WTC11 (cell line): ENCODE results near the gene EEFSEC. TPM values are rescaled to one million over a fixed set of nuclear protein-coding genes. Genes with fewer than 3 reads are reported as not detected.

Source experiments
- ATAC-seq: fragments of 200-7000 bp; cut with Tn5 transposase; 2 replicates; pipeline ENCODE4 v1.10.0; 2021; ENCODE audit warnings: mild to moderate bottlenecking, moderate library complexity
- CTCF ChIA-PET: fragments of 300-600 bp; sonication (Branson Sonifier 250); formaldehyde crosslinking; loops from one replicate; lab custom pipeline; 2021; ENCODE audit warnings: antibody characterized with exemption; lab: Charles Lee
- POLR2A ChIA-PET: fragments of 350-600 bp; sonication (Branson Sonifier 250); formaldehyde crosslinking; loops from one replicate; lab custom pipeline; 2021; ENCODE audit warnings: antibody characterized with exemption; lab: Charles Lee
- DNase-seq: peaks from one replicate; pipeline ENCODE4 v3.0.0; 2021; ENCODE audit warnings: low spot score
- H3K27ac Mint-ChIP-seq: 2 replicates; pipeline ENCODE4 v1.8.0; 2021; ENCODE audit warnings: mixed read lengths
- H3K27me3 Mint-ChIP-seq: 2 replicates; pipeline ENCODE4 v1.8.0; 2021; ENCODE audit warnings: low read depth, mild to moderate bottlenecking, moderate library complexity, mixed read lengths
- H3K36me3 Mint-ChIP-seq: 2 replicates; pipeline ENCODE4 v1.8.0; 2021; ENCODE audit warnings: mixed read lengths
- H3K4me1 Mint-ChIP-seq: 2 replicates; pipeline ENCODE4 v1.8.0; 2022; ENCODE audit warnings: mixed read lengths
- H3K4me3 Mint-ChIP-seq: 2 replicates; pipeline ENCODE4 v1.8.0; 2021; ENCODE audit warnings: mild to moderate bottlenecking, moderate library complexity, mixed read lengths
- H3K9me3 Mint-ChIP-seq: 2 replicates; pipeline ENCODE4 v1.8.0; 2021; ENCODE audit warnings: mixed read lengths
- CBFB ChIP-seq: sonication (generic); formaldehyde crosslinking; IDR thresholded peaks from 2 replicates; pipeline ENCODE4 v1.8.1; 2022; ENCODE audit warnings: mild to moderate bottlenecking, low read depth, missing genetic modification reagents
- CREB1 ChIP-seq: sonication (generic); formaldehyde crosslinking; IDR thresholded peaks from 2 replicates; pipeline ENCODE4 v1.8.0; 2023; ENCODE audit warnings: mild to moderate bottlenecking, missing genetic modification reagents
- ELF4 ChIP-seq: sonication (generic); formaldehyde crosslinking; IDR thresholded peaks from 2 replicates; pipeline ENCODE4 v1.8.1; 2022; ENCODE audit warnings: low read depth, mild to moderate bottlenecking, moderate library complexity, missing genetic modification reagents
- EMX1 ChIP-seq: fragments of 250-450 bp; sonication (Bioruptor Pico); IDR thresholded peaks from 2 replicates; pipeline ENCODE4 v1.8.0; 2021; ENCODE audit warnings: mild to moderate bottlenecking
- MXD4 ChIP-seq: fragments of 250-450 bp; sonication (Bioruptor Pico); IDR thresholded peaks from 2 replicates; pipeline ENCODE4 v1.8.0; 2021; ENCODE audit warnings: mild to moderate bottlenecking, moderate library complexity, borderline replicate concordance
- NFATC4 ChIP-seq: fragments of 250-450 bp; sonication (Bioruptor Pico); IDR thresholded peaks from 2 replicates; pipeline ENCODE4 v1.9.0; 2021; ENCODE audit warnings: mild to moderate bottlenecking
- NR3C1 ChIP-seq: sonication (generic); formaldehyde crosslinking; conservative IDR thresholded peaks from 2 replicates; pipeline ENCODE4 v1.8.1; 2023; ENCODE audit warnings: low read depth, mild to moderate bottlenecking, missing genetic modification reagents
- OVOL2 ChIP-seq: fragments of 250-450 bp; sonication (Bioruptor Pico); IDR thresholded peaks from 2 replicates; pipeline ENCODE4 v1.9.0; 2021; ENCODE audit warnings: mild to moderate bottlenecking, borderline replicate concordance
- SMAD4 ChIP-seq: sonication (generic); formaldehyde crosslinking; IDR thresholded peaks from 2 replicates; pipeline ENCODE4 v1.8.0; 2022; ENCODE audit warnings: mild to moderate bottlenecking, missing genetic modification reagents
- TCF7 ChIP-seq: sonication (generic); formaldehyde crosslinking; IDR thresholded peaks from 2 replicates; pipeline ENCODE4 v1.8.0; 2022; ENCODE audit warnings: mild to moderate bottlenecking, low read depth, missing genetic modification reagents, moderate library complexity
- TEAD1 ChIP-seq: sonication (generic); formaldehyde crosslinking; IDR thresholded peaks from 2 replicates; pipeline ENCODE4 v1.8.0; 2022; ENCODE audit warnings: mild to moderate bottlenecking, missing genetic modification reagents
- ZNF219 ChIP-seq: sonication (generic); formaldehyde crosslinking; IDR thresholded peaks from 2 replicates; pipeline ENCODE4 v1.8.0; 2023; ENCODE audit warnings: missing genetic modification reagents, mild to moderate bottlenecking, borderline replicate concordance
- ZNF232 ChIP-seq: sonication (generic); formaldehyde crosslinking; IDR thresholded peaks from 2 replicates; pipeline ENCODE4 v1.8.0; 2022; ENCODE audit warnings: mild to moderate bottlenecking, missing genetic modification reagents
- ZNF263 ChIP-seq: sonication (generic); formaldehyde crosslinking; IDR thresholded peaks from 2 replicates; pipeline ENCODE4 v1.8.1; 2022; ENCODE audit warnings: low read depth, mild to moderate bottlenecking, moderate library complexity, missing genetic modification reagents
- ZNF671 ChIP-seq: fragments of 250-450 bp; sonication (Bioruptor Pico); IDR thresholded peaks from 2 replicates; pipeline ENCODE4 v1.8.0; 2021; ENCODE audit warnings: mild to moderate bottlenecking
- total RNA-seq: library from RNA; stranded (reverse); gene quantifications from 3 replicates; pipeline ENCODE4 v1.2.3, GENCODE V29; 2021
- TF ChIP-seq, protein P1 (sequence below): sonication (generic); formaldehyde crosslinking; IDR thresholded peaks from 2 replicates; pipeline ENCODE4 v1.8.1; 2022; ENCODE audit warnings: mild to moderate bottlenecking, moderate library complexity, missing genetic modification reagents
- TF ChIP-seq, protein P2 (sequence below): sonication (generic); formaldehyde crosslinking; IDR thresholded peaks from 2 replicates; pipeline ENCODE4 v1.8.1; 2023; ENCODE audit warnings: mild to moderate bottlenecking, missing genetic modification reagents
- TF ChIP-seq, protein P3 (sequence below): sonication (generic); formaldehyde crosslinking; IDR thresholded peaks from 2 replicates; pipeline ENCODE4 v1.8.1; 2023; ENCODE audit warnings: mild to moderate bottlenecking, missing genetic modification reagents, borderline replicate concordance
- TF ChIP-seq, protein P4 (sequence below): sonication (generic); formaldehyde crosslinking; IDR thresholded peaks from 2 replicates; pipeline ENCODE4 v1.8.1; 2023; ENCODE audit warnings: mild to moderate bottlenecking, moderate library complexity, missing genetic modification reagents
- TF ChIP-seq, protein P5 (sequence below): fragments of 250-450 bp; sonication (Bioruptor Pico); IDR thresholded peaks from 2 replicates; pipeline ENCODE4 v1.9.0; 2021; ENCODE audit warnings: mild to moderate bottlenecking
- TF ChIP-seq, protein P6 (sequence below): fragments of 250-450 bp; sonication (Bioruptor Pico); conservative IDR thresholded peaks from 2 replicates; pipeline ENCODE4 v1.9.0; 2021; ENCODE audit warnings: mild to moderate bottlenecking

EEFSEC gene
- total RNA-seq, 1 experiment from 2014 or later: 13.7 TPM

DNA sequence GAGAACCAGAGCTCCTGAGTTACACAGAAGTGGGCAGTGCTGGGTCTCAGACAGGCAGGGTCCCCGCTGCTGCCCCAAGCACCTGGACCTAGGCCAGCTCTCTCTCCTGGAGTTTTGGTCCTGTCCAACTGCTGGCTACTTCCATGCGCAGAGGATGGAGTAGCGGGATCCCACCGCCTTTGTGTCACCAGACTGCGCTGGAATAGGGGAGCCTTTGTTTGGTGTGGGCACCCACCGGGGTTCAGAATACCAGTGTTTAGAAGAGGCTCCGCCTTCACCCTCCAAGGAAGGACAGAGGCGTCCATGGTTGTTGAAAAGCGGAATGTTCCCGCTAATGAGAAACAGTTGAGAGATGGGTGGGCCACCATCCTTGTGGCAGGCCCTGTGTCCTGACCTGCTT is 159.0 kb downstream of the EEFSEC start:
- no peak for DNase-seq
- H3K36me3 Mint-ChIP-seq: no peaks in the 10 kb centered on the region
- no peak for TF ChIP-seq ZNF671 (CRISPR knock-in tag)
- TF ChIP-seq EMX1: no peak
- H3K27me3 Mint-ChIP-seq: no peaks in the 10 kb centered on the region
- H3K9me3 Mint-ChIP-seq: no peaks in the 10 kb centered on the region
- no peaks in the 10 kb centered on the region for H3K4me1 Mint-ChIP-seq
- H3K4me3 Mint-ChIP-seq: no peak overlapping the region
- no peak overlapping the region for H3K27ac Mint-ChIP-seq
- ChIA-PET POLR2A (no interaction called here), CTCF (interaction anchor here (1.9 kb wide), 1 partner anchor 10 kb away, joined by 11 read pairs; no protein-coding TSS in a partner anchor)
- no peak for ATAC-seq

DNA sequence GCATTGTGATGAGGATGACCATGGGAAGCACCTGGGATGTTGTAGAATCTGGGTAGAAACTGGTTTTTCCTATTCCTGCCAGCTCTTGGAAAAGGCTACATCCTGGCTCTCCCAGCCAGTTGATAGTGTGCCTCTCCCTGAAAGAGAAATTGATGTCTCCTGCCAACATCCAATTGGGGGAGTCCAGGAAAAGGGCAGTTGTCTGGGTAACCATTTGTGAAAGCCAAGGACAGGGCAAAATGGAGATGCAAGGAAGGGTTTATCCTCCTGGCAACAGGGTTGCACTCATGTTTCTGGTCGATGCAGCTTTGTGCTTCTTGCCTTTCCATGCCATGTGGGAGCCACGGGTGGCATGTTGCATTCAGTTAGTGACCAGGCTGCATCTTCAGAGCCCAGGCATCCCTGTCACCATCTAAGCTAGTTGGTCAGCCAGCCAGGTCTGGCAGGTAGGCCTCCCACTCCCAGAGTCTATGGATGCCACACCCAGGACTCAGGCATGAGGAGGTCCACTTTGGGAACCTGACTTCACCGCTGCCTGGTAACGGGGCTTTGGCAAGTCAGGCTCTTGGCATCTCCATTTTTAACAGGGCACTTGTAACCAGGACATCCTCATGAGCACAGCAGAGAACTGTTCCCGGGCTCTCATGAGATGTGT is 159.9 kb downstream of the EEFSEC start:
- Mint-ChIP-seq H3K36me3 (no peaks in the 10 kb centered on the region), H3K9me3 (no peaks in the 10 kb centered on the region), H3K4me1 (no peaks in the 10 kb centered on the region), H3K27me3 (no peaks in the 10 kb centered on the region), H3K27ac (no peak overlapping the region), H3K4me3 (no peak overlapping the region)
- DNase-seq (no peak), ATAC-seq (no peak)
- ChIA-PET POLR2A (no interaction called here), CTCF (interaction anchor here (1.9 kb wide), 1 partner anchor 9 kb away, joined by 11 read pairs; no protein-coding TSS in a partner anchor)
- TF ChIP-seq, protein P1, sequence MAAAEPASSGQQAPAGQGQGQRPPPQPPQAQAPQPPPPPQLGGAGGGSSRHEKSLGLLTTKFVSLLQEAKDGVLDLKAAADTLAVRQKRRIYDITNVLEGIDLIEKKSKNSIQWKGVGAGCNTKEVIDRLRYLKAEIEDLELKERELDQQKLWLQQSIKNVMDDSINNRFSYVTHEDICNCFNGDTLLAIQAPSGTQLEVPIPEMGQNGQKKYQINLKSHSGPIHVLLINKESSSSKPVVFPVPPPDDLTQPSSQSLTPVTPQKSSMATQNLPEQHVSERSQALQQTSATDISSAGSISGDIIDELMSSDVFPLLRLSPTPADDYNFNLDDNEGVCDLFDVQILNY (CRISPR knock-in tag): no peak
- TF ChIP-seq MXD4 (CRISPR knock-in tag) (no peak), OVOL2 (CRISPR knock-in tag) (no peak), CREB1 (no peak), ZNF232 (CRISPR knock-in tag) (no peak), TEAD1 (CRISPR knock-in tag) (no peak), ZNF219 (no peak), ZNF263 (CRISPR knock-in tag) (no peak), CBFB (CRISPR knock-in tag) (no peak), SMAD4 (no peak), TCF7 (CRISPR knock-in tag) (no peak), NFATC4 (CRISPR knock-in tag) (no peak), NR3C1 (CRISPR knock-in tag) (no peak), ELF4 (CRISPR knock-in tag) (no peak)
- TF ChIP-seq, protein P2, sequence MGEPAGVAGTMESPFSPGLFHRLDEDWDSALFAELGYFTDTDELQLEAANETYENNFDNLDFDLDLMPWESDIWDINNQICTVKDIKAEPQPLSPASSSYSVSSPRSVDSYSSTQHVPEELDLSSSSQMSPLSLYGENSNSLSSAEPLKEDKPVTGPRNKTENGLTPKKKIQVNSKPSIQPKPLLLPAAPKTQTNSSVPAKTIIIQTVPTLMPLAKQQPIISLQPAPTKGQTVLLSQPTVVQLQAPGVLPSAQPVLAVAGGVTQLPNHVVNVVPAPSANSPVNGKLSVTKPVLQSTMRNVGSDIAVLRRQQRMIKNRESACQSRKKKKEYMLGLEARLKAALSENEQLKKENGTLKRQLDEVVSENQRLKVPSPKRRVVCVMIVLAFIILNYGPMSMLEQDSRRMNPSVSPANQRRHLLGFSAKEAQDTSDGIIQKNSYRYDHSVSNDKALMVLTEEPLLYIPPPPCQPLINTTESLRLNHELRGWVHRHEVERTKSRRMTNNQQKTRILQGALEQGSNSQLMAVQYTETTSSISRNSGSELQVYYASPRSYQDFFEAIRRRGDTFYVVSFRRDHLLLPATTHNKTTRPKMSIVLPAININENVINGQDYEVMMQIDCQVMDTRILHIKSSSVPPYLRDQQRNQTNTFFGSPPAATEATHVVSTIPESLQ: no peak
- TF ChIP-seq, protein P3, sequence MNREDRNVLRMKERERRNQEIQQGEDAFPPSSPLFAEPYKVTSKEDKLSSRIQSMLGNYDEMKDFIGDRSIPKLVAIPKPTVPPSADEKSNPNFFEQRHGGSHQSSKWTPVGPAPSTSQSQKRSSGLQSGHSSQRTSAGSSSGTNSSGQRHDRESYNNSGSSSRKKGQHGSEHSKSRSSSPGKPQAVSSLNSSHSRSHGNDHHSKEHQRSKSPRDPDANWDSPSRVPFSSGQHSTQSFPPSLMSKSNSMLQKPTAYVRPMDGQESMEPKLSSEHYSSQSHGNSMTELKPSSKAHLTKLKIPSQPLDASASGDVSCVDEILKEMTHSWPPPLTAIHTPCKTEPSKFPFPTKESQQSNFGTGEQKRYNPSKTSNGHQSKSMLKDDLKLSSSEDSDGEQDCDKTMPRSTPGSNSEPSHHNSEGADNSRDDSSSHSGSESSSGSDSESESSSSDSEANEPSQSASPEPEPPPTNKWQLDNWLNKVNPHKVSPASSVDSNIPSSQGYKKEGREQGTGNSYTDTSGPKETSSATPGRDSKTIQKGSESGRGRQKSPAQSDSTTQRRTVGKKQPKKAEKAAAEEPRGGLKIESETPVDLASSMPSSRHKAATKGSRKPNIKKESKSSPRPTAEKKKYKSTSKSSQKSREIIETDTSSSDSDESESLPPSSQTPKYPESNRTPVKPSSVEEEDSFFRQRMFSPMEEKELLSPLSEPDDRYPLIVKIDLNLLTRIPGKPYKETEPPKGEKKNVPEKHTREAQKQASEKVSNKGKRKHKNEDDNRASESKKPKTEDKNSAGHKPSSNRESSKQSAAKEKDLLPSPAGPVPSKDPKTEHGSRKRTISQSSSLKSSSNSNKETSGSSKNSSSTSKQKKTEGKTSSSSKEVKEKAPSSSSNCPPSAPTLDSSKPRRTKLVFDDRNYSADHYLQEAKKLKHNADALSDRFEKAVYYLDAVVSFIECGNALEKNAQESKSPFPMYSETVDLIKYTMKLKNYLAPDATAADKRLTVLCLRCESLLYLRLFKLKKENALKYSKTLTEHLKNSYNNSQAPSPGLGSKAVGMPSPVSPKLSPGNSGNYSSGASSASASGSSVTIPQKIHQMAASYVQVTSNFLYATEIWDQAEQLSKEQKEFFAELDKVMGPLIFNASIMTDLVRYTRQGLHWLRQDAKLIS (CRISPR knock-in tag): no peak
- TF ChIP-seq, protein P4, sequence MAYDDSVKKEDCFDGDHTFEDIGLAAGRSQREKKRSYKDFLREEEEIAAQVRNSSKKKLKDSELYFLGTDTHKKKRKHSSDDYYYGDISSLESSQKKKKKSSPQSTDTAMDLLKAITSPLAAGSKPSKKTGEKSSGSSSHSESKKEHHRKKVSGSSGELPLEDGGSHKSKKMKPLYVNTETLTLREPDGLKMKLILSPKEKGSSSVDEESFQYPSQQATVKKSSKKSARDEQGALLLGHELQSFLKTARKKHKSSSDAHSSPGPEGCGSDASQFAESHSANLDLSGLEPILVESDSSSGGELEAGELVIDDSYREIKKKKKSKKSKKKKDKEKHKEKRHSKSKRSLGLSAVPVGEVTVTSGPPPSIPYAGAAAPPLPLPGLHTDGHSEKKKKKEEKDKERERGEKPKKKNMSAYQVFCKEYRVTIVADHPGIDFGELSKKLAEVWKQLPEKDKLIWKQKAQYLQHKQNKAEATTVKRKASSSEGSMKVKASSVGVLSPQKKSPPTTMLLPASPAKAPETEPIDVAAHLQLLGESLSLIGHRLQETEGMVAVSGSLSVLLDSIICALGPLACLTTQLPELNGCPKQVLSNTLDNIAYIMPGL (CRISPR knock-in tag): no peak
- TF ChIP-seq, protein P5, sequence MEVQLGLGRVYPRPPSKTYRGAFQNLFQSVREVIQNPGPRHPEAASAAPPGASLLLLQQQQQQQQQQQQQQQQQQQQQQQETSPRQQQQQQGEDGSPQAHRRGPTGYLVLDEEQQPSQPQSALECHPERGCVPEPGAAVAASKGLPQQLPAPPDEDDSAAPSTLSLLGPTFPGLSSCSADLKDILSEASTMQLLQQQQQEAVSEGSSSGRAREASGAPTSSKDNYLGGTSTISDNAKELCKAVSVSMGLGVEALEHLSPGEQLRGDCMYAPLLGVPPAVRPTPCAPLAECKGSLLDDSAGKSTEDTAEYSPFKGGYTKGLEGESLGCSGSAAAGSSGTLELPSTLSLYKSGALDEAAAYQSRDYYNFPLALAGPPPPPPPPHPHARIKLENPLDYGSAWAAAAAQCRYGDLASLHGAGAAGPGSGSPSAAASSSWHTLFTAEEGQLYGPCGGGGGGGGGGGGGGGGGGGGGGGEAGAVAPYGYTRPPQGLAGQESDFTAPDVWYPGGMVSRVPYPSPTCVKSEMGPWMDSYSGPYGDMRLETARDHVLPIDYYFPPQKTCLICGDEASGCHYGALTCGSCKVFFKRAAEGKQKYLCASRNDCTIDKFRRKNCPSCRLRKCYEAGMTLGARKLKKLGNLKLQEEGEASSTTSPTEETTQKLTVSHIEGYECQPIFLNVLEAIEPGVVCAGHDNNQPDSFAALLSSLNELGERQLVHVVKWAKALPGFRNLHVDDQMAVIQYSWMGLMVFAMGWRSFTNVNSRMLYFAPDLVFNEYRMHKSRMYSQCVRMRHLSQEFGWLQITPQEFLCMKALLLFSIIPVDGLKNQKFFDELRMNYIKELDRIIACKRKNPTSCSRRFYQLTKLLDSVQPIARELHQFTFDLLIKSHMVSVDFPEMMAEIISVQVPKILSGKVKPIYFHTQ (CRISPR knock-in tag): no peak
- TF ChIP-seq, protein P6, sequence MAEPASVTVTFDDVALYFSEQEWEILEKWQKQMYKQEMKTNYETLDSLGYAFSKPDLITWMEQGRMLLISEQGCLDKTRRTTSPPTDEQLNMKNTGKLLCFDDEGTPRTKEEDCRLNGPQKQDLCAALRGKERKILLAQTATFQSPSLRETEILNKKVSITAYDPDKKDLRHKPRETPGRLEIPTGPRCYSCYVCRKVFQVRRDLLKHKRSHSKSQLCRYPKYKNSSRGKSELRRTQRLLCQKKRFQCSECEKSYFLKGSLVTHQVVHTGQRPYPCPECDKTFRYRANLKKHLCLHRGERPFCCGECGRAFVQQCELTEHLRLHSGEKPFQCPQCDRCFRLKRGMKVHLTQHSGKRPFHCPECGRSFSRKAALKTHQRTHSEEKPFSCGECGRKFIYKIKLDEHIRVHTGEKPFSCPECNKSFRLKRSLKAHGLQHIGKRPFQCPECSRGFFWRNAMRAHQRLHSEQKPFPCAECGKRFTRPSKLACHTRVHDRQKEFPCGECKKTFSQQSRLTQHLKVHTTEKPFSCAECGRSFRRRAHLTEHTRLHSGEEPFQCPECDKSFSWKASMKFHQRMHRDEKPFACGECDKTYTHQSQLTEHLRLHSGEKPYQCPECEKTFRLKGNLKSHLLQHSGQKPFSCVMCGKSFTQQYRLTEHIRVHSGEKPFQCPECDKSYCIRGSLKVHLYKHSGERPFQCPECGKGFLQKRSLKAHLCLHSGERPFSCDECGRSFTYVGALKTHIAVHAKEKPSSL (CRISPR knock-in tag): no peak
